NCI-H1105 (cell line): Measurements from ENCODE around the gene DCDC2.
"Not testable (repeated sequence)": the region's sequence is repeated elsewhere in the genome, so short reads cannot be mapped to it uniquely, and the experiment has no call there.

Source experiments
- DNase-seq: peaks from one replicate; lab custom pipeline; 2025; lab: John Stamatoyannopoulos, UW

DCDC2 gene

GRCh38 chr6:24324617-24325016 lies 33.2 kb downstream of the DCDC2 start:
- DNase-seq = no peak

- DNase-seq = no peak
These were observed 34.1 kb downstream of the DCDC2 start for GRCh38 chr6:24323632-24324337.

- no peak for DNase-seq
These were observed 34.9 kb downstream of the DCDC2 start for GRCh38 chr6:24322924-24323323.

- DNase-seq = not testable (repeated sequence)
These were observed 35.4 kb downstream of the DCDC2 start for GRCh38 chr6:24322446-24322845.

- no peak for DNase-seq
These were observed 36.2 kb downstream of the DCDC2 start for GRCh38 chr6:24321538-24322162.

- no peak for DNase-seq
These were observed 44.4 kb downstream of the DCDC2 start for GRCh38 chr6:24313251-24314141.

GRCh38 chr6:24311775-24312174 lies 46.1 kb downstream of the DCDC2 start:
- DNase-seq = not testable (repeated sequence)

- DNase-seq = no peak
These were observed 50.0 kb downstream of the DCDC2 start for GRCh38 chr6:24307881-24308280.

GRCh38 chr6:24306936-24307335 lies 50.9 kb downstream of the DCDC2 start:
- no peak for DNase-seq

- DNase-seq = no peak
These were observed 51.8 kb downstream of the DCDC2 start for GRCh38 chr6:24306038-24306437.

- DNase-seq = no peak
These were observed 60.9 kb downstream of the DCDC2 start for GRCh38 chr6:24296944-24297343.

GRCh38 chr6:24293852-24294251 lies 64.0 kb downstream of the DCDC2 start:
- not testable (repeated sequence) for DNase-seq

- no peak for DNase-seq
These were observed 70.6 kb downstream of the DCDC2 start for GRCh38 chr6:24287239-24287638.

GRCh38 chr6:24284006-24284405 lies 73.9 kb downstream of the DCDC2 start:
- DNase-seq = no peak

GRCh38 chr6:24283043-24283985 lies 74.5 kb downstream of the DCDC2 start:
- peak; percentile 92 for DNase-seq

GRCh38 chr6:24274441-24275083 lies 83.3 kb downstream of the DCDC2 start:
- DNase-seq = peak; percentile 4

GRCh38 chr6:24273096-24273870 lies 84.6 kb downstream of the DCDC2 start:
- no peak for DNase-seq

GRCh38 chr6:24272553-24272952 lies 85.3 kb downstream of the DCDC2 start:
- DNase-seq = no peak

GRCh38 chr6:24272148-24272547 lies 85.7 kb downstream of the DCDC2 start:
- no peak for DNase-seq

GRCh38 chr6:24270011-24270410 lies 87.8 kb downstream of the DCDC2 start:
- no peak for DNase-seq
